Colonic mucosa (tissue), 4 donors: ENCODE results near the gene SPRN. TPM values are rescaled to one million over a fixed set of nuclear protein-coding genes. Genes with fewer than 3 reads are reported as not detected.

ENCODE experiments used
- DNase-seq: peaks from one replicate; pipeline ENCODE4 v3.0.0-alpha.2; 2020
- H3K27ac ChIP-seq: fragments of 200-600 bp; one replicate; pipeline ENCODE4 v1.8.0; 2021
- H3K27me3 ChIP-seq: fragments of 200-600 bp; one replicate; pipeline ENCODE4 v1.8.0; 2021
- H3K36me3 ChIP-seq: fragments of 200-600 bp; one replicate; pipeline ENCODE4 v1.8.0; 2021
- H3K4me1 ChIP-seq: fragments of 200-600 bp; one replicate; pipeline ENCODE4 v1.8.0; 2021; ENCODE audit warnings: mild to moderate bottlenecking
- H3K4me3 ChIP-seq: fragments of 200-600 bp; one replicate; pipeline ENCODE4 v1.8.0; 2021
- H3K9ac ChIP-seq, 2 donors: one replicate each; pipeline ENCODE4 v1.7.0; 2013; ENCODE audit warnings: control low read depth in 2 of 2, low read depth in 2 of 2, low read length in 2 of 2
- H3K9me3 ChIP-seq: fragments of 200-600 bp; one replicate; pipeline ENCODE4 v1.8.0; 2021
- CTCF ChIP-seq: fragments of 200-600 bp; IDR thresholded peaks from one replicate; pipeline ENCODE4 v1.8.0; 2022; ENCODE audit warnings: antibody characterized with exemption, mild to moderate bottlenecking
- intact Hi-C: fragments of 100-400 bp; cut with DNase I; formaldehyde crosslinking; loops from one replicate; pipeline ENCODE4 v1.14.1; 2022
- total RNA-seq, 2 donors: library from RNA; stranded (reverse); fragmentation: NEBNext Ultra II Directional in 1 of 2; extraction: Animal tissue kit (Norgen Biotek cat#: 25700) in 1 of 2; gene quantifications; one replicate each; pipeline ENCODE4 v1.2.1, GENCODE V29; 2021
- donor health status: healthy.
- donor health status: DM: no; HTN: no; CAD: no.
- donor health status: DM: no; HTN: no; CAD: no.

Gene SPRN
- total RNA-seq, 2 donors from 2014 or later = not detected

- Histone ChIP-seq H3K4me1 (no peaks in the 10 kb centered on the region), H3K27ac (no peak overlapping the region), H3K4me3 (no peak overlapping the region), H3K27me3 (no peaks in the 10 kb centered on the region), H3K9ac (no peak overlapping the region), H3K36me3 (no peaks in the 10 kb centered on the region), H3K9me3 (no peaks in the 10 kb centered on the region)
- DNase-seq = no peak
- intact Hi-C loops = no loop called here
- TF ChIP-seq CTCF = no peak
Observed at GRCh38 chr10:133454204-133454893, 29.9 kb upstream of the SPRN start.

- no peaks in the 10 kb centered on the region for H3K27me3 ChIP-seq
- no peak for TF ChIP-seq CTCF
- no peak within 1 kb of the TSS for H3K9ac ChIP-seq
- intact Hi-C loops = no loop called here
- H3K9me3 ChIP-seq = no peaks in the 10 kb centered on the region
- H3K27ac ChIP-seq = no peak within 1 kb of the TSS
- no peaks in the 10 kb centered on the region for H3K4me1 ChIP-seq
- no peaks in the 10 kb centered on the region for H3K36me3 ChIP-seq
- no peak for DNase-seq
- H3K4me3 ChIP-seq = no peak within 1 kb of the TSS
Observed at GRCh38 chr10:133453516-133454203, 29.2 kb upstream of the SPRN start, which contains the start of gene SCART1. Gene SCART1 (plus strand): TSS chr10:133453945. CDS start chr10:133453998, 53 bp downstream.

GRCh38 chr10:133452453-133452852 is 28.0 kb upstream of the SPRN start:
- intact Hi-C loops = no loop called here

GRCh38 chr10:133451346-133451745 is 26.9 kb upstream of the SPRN start:
- intact Hi-C loops = no loop called here
- H3K9me3 ChIP-seq = peaks cover 10% of the 10 kb centered on the region

More at GRCh38 chr10:133452453-133452852, 28.0 kb upstream of the SPRN start:
- Histone ChIP-seq H3K4me3 (no peak overlapping the region), H3K9ac (no peak overlapping the region), H3K27me3 (no peaks in the 10 kb centered on the region), H3K4me1 (no peaks in the 10 kb centered on the region), H3K27ac (no peak overlapping the region), H3K36me3 (no peaks in the 10 kb centered on the region), H3K9me3 (peaks cover 7% of the 10 kb centered on the region)
- TF ChIP-seq CTCF = no peak
- no peak for DNase-seq

GRCh38 chr10:133448120-133448519 is 23.7 kb upstream of the SPRN start:
- TF ChIP-seq CTCF = no peak
- Histone ChIP-seq H3K4me3 (no peak overlapping the region), H3K27me3 (no peaks in the 10 kb centered on the region), H3K9ac (no peak overlapping the region), H3K27ac (no peak overlapping the region), H3K36me3 (no peaks in the 10 kb centered on the region), H3K9me3 (peaks cover 10% of the 10 kb centered on the region), H3K4me1 (no peaks in the 10 kb centered on the region)
- DNase-seq = no peak
- intact Hi-C loops = no loop called here

More at GRCh38 chr10:133451346-133451745, 26.9 kb upstream of the SPRN start:
- no peaks in the 10 kb centered on the region for H3K27me3 ChIP-seq
- H3K36me3 ChIP-seq = no peaks in the 10 kb centered on the region
- DNase-seq = no peak
- H3K4me1 ChIP-seq = no peaks in the 10 kb centered on the region
- H3K9ac ChIP-seq = no peak overlapping the region
- no peak for TF ChIP-seq CTCF
- no peak overlapping the region for H3K27ac ChIP-seq
- no peak overlapping the region for H3K4me3 ChIP-seq
